Nucleus accumbens (tissue), 56 donors: ENCODE measurements around the gene TCP1.

Source experiments
- DNase-seq, 56 donors: peaks; one replicate each; lab custom pipeline; 2025; lab: John Stamatoyannopoulos, UW

TCP1 gene

DNA sequence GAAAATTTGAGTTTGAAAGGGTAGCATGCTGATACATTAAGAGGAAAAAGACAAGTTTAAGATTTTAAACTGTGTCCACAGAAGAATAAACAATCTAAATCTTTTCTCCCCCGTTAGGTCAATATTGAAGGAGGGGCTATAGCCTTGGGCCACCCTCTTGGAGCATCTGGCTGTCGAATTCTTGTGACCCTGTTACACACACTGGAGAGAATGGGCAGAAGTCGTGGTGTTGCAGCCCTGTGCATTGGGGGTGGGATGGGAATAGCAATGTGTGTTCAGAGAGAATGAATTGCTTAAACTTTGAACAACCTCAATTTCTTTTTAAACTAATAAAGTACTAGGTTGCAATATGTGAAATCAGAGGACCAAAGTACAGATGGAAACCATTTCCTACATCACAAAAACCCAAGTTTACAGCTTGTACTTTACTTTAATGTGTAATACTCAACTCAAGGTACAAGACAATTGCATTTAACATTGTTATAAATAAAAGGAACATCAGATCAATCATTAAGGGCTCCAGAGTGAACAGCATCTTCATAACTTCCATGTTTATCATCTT lies 10.8 kb downstream of the TCP1 start:
- DNase-seq: no peak

- DNase-seq: no peak
Observed at GRCh38 chr6:159778131-159778530, 11.3 kb downstream of the TCP1 start.

GRCh38 chr6:159777240-159777904 lies 12.0 kb downstream of the TCP1 start:
- DNase-seq: no peak

GRCh38 chr6:159772196-159772595 lies 17.2 kb downstream of the TCP1 start:
- no peak for DNase-seq

DNA sequence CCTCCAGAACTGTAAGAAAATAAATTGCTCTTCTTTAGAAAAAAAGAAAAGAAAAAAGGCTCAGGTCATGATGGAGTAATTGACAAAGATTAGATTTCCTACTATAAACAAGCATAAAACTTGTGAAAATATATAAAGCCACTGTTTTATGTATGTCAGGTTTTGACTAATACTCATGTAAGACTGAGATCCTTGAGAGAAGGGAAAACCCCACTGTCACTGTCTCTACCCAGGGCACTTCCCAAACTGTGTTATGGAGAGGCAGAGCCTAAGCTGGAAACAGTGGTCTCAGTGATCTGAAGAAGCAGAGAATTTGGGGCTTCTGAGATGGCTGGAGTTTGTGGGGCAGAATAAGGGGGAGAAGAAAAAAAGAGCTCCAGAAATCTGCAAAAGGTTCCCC lies 19.9 kb downstream of the TCP1 start:
- DNase-seq: no peak

DNA sequence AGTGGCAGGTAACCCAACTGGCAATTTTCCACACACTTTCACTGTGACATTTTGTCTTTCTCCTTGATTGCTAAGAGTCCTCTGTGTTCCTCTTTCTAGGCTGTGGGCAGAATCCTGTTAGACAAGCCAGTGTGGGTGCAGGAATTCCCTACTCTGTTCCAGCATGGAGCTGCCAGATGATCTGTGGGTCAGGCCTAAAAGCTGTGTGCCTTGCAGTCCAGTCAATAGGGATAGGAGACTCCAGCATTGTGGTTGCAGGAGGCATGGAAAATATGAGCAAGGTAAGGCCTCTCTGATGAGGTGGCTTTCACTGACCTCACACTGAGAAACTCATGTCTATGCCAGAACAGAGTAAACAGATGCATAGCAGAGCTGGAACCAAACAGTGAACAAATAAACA lies 22.5 kb downstream of the TCP1 start:
- DNase-seq: no peak

GRCh38 chr6:159762681-159763293 lies 26.6 kb downstream of the TCP1 start:
- peak in 8 of 56 donors; percentile 26 to 60 (median 43) for DNase-seq

DNA sequence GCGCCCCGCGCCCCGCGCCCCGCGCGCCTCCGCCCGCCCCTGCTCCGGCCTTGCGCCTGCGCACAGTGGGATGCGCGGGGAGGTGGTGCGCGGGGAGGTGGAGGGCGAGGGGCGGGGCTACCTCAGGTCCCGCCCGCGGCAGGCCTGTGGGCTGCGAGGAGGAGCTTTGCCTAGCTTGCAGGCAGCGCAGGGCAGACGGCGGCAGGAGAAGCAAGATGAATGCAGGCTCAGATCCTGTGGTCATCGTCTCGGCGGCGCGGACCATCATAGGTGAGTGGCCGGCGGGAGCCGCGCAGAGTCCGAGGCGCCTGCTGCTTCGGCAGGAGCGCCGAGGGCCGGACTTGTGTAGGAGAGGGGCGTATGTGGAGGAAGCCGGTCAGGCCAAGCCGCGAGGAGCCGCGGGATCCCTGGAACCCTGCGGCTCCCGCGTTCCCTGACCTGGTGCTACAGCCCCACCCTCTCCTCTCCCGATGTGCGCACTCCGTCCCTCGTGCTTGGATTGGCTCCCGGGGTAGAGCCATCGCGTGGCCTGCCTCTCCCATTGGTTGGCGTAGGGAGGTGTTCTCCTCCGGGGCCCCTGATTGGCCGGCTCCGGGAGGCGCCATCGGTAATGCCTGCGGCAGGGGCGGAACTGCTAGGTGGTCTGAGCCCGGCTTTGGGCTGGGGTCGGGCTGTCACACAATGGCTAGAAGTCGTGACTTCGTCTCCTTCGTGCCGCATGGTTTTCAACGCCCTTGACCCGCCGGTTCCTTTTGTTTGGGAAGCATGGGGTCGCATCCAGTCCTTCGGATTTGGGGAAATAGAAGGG lies 27.3 kb downstream of the TCP1 start, which contains the start of gene ACAT2:
TSS of gene ACAT2 (plus strand) at position 173 of the 808 bp plus-strand sequence. CDS start at position 216, 43 bp downstream.
- DNase-seq: peak; percentile 82 to 99 (median 95)

DNA sequence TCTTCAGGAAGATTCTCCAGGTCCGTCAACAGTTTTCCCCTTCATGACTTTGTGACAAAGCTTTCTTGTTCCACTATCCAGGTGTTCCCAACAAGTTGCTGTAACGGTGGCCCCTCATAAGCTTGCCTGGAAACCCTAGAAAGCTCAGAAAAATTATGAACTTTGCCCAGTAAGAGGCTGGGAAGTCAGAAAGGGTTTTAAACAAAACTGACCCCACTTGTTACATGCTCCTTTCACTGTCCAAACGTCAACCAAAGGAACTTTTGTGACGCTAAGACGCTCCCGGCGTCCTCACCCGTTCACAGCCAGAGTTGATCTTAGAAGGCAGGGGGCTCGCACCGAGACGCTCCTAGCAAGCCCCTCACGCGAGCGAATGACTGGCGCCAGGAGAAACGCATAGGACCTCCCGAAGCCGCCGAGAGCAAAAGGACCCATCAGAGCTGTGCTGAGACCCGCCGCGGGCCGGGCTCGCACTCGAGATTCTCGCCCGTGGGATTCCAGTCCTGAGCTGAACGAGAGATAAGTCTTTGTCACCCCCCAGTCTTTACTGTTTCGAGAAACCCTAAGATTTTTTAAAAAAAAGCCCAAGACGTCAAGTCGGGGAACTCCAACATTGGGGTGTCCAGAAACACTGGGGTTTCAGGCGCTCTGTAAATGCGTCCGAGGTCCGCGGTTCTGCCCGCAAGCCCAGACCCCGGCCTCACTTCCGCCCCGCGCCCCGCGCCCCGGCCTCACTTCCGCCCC lies 28.1 kb downstream of the TCP1 start:
- peak in 14 of 56 donors; percentile 11 to 56 (median 45) for DNase-seq

DNA sequence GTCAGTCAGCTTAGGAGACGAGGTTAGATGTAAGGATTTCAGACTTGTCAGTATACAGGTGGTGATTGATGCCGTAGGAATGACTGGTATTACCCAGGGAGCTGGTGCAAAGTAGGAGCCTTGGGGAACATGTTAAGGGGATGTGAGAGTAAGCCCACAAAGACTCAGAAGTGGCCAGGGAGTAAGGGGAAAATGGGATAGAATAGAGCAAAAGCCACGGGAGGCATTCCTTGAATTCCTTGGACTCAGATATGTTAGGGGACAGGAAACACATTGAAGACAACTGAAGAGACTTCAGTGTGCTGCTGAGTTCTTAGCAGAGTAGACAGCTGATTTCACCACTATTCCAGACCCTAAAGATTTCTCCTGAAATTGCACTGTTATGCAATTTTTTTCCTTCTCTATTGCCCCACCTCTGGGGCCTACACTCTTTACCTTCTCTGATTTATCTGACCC lies 28.8 kb downstream of the TCP1 start:
- DNase-seq: no peak

DNA sequence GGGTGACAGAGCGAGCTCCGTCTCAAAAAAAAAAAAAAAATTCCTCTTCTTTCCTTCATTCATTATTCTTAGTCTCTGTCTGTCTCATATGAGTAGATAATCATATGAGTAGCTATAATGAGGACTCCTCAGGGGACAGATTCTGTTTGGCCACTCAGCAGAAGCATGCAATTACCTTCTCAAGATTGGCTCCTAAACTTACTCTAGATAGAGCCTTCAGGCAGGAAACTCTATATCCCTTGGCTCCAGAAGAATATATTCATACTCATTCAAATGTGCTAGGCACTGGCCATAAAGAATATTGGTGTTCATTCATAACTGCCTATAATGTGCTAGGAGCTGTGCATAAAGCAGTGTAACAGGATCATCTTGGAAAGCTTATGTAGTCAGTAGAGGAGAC lies 29.8 kb downstream of the TCP1 start:
- no peak for DNase-seq

DNA sequence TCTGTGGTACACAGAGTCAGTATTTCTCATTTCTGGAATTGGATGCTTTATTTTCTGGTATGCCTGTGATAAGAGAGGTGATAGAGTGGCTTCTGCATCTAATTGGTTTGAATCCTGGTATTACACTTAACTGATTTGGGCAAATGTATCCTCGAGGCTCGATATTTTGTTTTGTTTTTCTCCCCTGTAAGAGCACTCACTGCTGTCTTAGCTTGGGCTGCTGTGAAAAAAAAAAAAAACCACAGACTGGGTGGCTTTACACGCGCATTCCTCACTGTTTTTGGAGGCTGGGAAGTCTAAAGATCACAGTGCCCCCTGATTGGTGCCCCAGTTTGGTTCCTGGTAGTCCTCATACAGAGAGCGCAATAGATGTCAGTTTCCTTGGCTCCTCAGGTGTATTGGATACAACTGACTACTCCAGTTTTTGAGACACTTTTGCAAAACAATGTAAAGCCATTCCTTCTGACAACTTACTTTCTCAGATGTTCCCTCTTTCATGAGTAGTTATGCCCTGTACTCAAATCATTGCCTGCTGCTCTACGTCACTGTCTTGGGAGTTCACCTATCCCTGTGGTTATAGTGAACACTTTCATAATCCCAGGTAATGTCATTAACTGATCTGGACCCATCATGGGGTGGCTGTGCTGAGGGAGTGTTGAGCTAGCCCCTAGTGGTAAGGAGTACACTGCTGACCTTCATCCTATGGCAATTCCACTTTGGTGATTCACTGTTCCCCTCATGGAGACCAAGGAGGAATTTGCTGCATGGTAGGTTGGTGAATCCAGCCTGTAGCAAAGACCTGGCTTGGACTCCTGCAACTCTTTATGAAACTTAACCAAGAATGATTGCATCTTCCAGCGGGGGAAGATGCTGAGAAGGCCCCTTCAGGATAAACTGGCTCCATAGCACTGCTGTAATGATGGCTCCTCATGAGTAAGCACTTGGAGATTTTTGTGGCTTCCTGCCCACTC lies 31.1 kb downstream of the TCP1 start:
- no peak for DNase-seq

- no peak for DNase-seq
Observed at GRCh38 chr6:159756508-159756907, 32.9 kb downstream of the TCP1 start.

DNA sequence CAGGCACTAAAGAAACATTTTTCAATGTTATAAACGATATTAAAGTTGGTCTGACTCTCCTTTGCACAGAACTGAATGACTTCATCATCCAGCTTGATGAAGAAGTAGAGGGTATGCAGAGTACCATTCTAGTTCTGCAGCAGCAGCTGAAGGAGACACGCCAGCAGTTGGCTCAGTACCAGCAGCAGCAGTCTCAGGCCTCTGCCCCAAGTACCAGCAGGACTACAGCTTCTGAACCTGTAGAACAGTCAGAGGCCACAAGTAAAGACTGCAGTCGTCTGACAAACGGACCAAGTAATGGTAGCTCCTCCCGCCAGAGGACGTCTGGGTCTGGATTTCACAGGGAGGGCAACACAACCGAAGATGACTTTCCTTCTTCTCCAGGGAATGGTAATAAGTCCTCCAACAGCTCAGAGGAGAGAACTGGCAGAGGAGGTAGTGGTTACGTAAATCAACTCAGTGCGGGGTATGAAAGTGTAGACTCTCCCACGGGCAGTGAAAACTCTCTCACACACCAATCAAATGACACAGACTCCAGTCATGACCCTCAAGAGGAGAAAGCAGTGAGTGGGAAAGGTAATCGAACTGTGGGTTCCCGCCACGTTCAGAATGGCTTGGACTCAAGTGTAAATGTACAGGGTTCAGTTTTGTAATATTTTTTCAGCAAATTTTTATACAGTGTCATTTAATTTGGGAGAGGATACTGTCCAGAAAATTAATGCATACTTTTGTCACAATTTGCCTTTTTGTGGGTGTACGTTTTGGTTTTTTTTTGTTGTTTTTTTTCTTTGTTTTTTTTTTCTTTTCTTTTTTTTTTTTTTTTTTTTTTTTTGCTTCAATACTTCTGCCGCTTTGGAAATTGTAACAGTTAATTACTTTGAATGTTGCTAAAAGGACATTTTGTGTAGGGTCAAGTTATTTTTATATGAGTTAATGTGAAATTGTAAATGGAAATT lies 34.2 kb downstream of the TCP1 start:
- DNase-seq: peak in 8 of 56 donors; percentile 0 to 15 (median 4)

DNA sequence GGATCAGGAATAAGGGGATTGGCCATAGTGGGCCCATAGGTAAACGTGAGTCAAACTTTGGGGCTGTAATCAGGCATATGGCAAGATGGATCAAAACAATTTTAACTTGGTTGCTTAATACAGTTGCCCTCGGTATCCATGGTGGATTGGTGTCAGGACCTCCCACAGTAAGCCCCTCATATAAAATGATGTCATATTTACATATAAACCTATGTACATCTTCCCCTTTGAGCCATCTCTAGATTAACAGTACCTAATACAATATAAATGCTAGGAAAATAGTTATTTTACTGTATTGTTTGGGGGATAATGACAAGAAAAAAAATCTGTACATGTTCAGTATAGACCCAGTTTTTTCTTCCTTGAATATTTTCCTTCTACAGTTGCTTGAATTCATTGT lies 35.0 kb downstream of the TCP1 start:
- no peak for DNase-seq

DNA sequence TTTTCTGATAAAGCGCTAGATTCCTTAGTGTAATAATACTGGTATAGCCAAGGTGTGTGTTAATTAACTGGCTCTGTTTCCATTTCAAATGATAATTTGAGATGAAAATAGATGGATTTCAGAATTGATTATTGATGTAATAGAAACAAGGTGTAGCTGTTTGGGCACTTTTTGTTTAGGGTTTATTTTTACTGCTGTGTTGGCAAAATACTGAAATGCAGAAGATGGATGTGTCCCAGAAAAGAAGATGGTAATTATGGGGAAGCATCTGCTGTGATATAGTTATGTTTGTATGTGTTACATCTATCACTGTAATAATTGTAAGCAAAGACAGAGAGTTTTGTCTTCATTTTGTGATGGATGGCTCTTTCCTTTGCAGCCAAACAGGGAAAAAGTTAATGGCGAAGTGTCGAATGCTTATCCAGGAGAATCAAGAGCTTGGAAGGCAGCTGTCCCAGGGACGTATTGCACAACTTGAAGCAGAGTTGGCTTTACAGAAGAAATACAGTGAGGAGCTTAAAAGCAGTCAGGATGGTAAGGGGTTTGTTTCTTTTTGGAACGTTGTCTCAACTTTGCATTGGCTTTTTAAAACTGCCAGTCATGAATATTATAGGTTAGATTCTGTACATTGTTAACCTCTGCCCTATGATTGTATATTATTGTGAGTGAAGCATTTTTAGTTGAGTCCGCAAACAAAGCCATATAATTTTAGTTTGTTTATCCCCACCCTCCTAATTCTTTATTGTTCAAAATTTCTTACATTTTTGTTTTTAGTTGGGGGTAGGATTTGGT lies 36.1 kb downstream of the TCP1 start:
- DNase-seq: no peak

- no peak for DNase-seq
Observed at GRCh38 chr6:159751448-159751847, 38.0 kb downstream of the TCP1 start.
